Activated CD4-positive, alpha-beta memory T cell treated with anti-CD3 and anti-CD28 coated beads for 36 hours (primary cell): ENCODE results near the gene OR4S2. TPM values are rescaled to one million over a fixed set of nuclear protein-coding genes. Genes with fewer than 3 reads are reported as not detected.

Experiments used
- total RNA-seq, 2 experiments: library from RNA; stranded (reverse); gene quantifications; one replicate each; pipeline ENCODE4 v1.2.3, GENCODE V29; 2021

The OR4S2 gene
- total RNA-seq, 2 experiments from 2014 or later = not detected

Other genes starting within 250 kb of the OR4S2 start
- not detected for gene OR4C15, start 93.9 kb upstream of the OR4S2 start, total RNA-seq
- gene OR4C16, start 76.2 kb upstream of the OR4S2 start, total RNA-seq = not detected
- not detected for gene OR4C11, start 40.7 kb upstream of the OR4S2 start, total RNA-seq
- not detected for gene OR4P4, start 13.2 kb upstream of the OR4S2 start, total RNA-seq
- gene OR4C6, start 13.9 kb downstream of the OR4S2 start, total RNA-seq = not detected
- not detected for gene OR5D13, start 125.1 kb downstream of the OR4S2 start, total RNA-seq
- gene OR5D14, start 147.2 kb downstream of the OR4S2 start, total RNA-seq = not detected
- gene OR5L1, start 163.0 kb downstream of the OR4S2 start, total RNA-seq = not detected
- gene OR5D18, start 171.3 kb downstream of the OR4S2 start, total RNA-seq = not detected
- gene OR5L2, start 178.9 kb downstream of the OR4S2 start, total RNA-seq = not detected
- gene OR5D16, start 190.4 kb downstream of the OR4S2 start, total RNA-seq = not detected
- not detected for gene TRIM51, start 235.0 kb downstream of the OR4S2 start, total RNA-seq